Glutamatergic neuron (in vitro differentiated cells): ENCODE measurements around the gene CDC42BPG. TPM values are rescaled to one million over a fixed set of nuclear protein-coding genes. Genes with fewer than 3 reads are reported as not detected.

Experiments used
- DNase-seq: peaks from one replicate; pipeline ENCODE4 v3.0.0; 2022
- H3K27ac Mint-ChIP-seq: one replicate; pipeline ENCODE4 v1.8.0; 2020; ENCODE audit warnings: mild to moderate bottlenecking, mixed read lengths, inconsistent platforms; ENCODE audit not compliant: unreplicated experiment
- H3K27me3 Mint-ChIP-seq: one replicate; pipeline ENCODE4 v1.8.0; 2020; ENCODE audit warnings: mild to moderate bottlenecking, moderate library complexity, mixed read lengths, inconsistent platforms; ENCODE audit not compliant: unreplicated experiment
- H3K36me3 Mint-ChIP-seq: one replicate; pipeline ENCODE4 v1.8.0; 2020; ENCODE audit warnings: mild to moderate bottlenecking, mixed read lengths, inconsistent platforms; ENCODE audit not compliant: unreplicated experiment
- H3K4me1 Mint-ChIP-seq: one replicate; pipeline ENCODE4 v1.8.0; 2020; ENCODE audit warnings: mild to moderate bottlenecking, low read depth, mixed read lengths, inconsistent platforms; ENCODE audit not compliant: unreplicated experiment
- H3K4me3 Mint-ChIP-seq: one replicate; pipeline ENCODE4 v1.8.0; 2020; ENCODE audit warnings: mild to moderate bottlenecking, mixed read lengths, inconsistent platforms; ENCODE audit not compliant: unreplicated experiment
- H3K9me3 Mint-ChIP-seq: one replicate; pipeline ENCODE4 v1.8.0; 2020; ENCODE audit warnings: mild to moderate bottlenecking, moderate library complexity, mixed read lengths, inconsistent platforms; ENCODE audit not compliant: unreplicated experiment
- total RNA-seq: library from RNA; stranded (reverse); fragmentation: NEBNext Ultra II Directional; extraction: Animal tissue kit (Norgen Biotek cat#: 25700); gene quantifications from one replicate; pipeline ENCODE4 v1.2.1, GENCODE V29; 2021; ENCODE audit not compliant: unreplicated experiment
- TF ChIP-seq, protein P1 (sequence below): fragments of 200-600 bp; sonication (generic); IDR thresholded peaks from one replicate; pipeline ENCODE4 v1.5.0; 2021; ENCODE audit not compliant: partially characterized antibody, unreplicated experiment

CDC42BPG gene
- total RNA-seq, 1 donor from 2014 or later, result 2.3 TPM

DNA sequence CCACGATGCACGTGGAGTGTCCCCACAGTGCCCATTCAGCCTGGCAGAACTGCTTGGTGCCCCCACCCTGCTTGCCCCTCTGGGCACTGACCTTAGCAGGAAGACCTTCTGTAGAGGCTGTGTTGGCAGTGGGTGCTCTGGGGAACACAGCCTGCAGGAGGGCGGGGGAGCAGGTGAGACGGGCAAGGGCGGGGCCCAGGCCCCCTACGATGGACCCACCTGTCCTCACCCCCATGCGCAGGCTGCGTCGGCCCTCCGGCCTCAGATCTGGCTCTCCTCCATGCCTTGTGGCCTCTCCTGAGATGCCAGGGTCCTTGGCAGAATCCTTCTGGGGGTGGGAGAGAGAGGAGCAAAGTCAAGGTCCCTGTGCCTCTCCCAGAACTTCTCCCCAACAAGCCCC lies 10.9 kb downstream of the CDC42BPG start:
- Mint-ChIP-seq H3K4me1 (peaks cover 6% of the 10 kb centered on the region), H3K27ac (no peak overlapping the region), H3K36me3 (no peaks in the 10 kb centered on the region), H3K9me3 (peaks cover 3% of the 10 kb centered on the region), H3K27me3 (peaks cover 4% of the 10 kb centered on the region), H3K4me3 (no peak overlapping the region)
- no peak for DNase-seq
- TF ChIP-seq, protein P1, sequence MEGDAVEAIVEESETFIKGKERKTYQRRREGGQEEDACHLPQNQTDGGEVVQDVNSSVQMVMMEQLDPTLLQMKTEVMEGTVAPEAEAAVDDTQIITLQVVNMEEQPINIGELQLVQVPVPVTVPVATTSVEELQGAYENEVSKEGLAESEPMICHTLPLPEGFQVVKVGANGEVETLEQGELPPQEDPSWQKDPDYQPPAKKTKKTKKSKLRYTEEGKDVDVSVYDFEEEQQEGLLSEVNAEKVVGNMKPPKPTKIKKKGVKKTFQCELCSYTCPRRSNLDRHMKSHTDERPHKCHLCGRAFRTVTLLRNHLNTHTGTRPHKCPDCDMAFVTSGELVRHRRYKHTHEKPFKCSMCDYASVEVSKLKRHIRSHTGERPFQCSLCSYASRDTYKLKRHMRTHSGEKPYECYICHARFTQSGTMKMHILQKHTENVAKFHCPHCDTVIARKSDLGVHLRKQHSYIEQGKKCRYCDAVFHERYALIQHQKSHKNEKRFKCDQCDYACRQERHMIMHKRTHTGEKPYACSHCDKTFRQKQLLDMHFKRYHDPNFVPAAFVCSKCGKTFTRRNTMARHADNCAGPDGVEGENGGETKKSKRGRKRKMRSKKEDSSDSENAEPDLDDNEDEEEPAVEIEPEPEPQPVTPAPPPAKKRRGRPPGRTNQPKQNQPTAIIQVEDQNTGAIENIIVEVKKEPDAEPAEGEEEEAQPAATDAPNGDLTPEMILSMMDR, result no peak

DNA sequence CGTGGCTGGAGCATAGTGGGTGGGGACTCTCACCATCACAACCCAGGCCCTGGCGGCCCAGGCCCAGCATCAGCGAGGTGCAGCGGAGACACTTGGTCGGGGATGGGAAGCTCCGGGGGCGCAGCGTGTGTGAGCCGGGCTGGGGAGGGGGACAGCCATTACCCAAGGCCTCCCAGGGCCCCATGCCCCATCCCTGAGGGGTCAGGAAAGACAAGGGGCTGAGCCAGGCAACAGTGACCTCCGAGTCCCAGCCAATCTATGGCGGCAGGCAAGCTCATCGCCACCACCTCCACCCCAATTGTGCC lies 11.3 kb downstream of the CDC42BPG start:
- Mint-ChIP-seq H3K4me3 (no peak overlapping the region), H3K27me3 (peaks cover 4% of the 10 kb centered on the region), H3K4me1 (peaks cover 6% of the 10 kb centered on the region), H3K9me3 (peaks cover 3% of the 10 kb centered on the region), H3K36me3 (no peaks in the 10 kb centered on the region), H3K27ac (no peak overlapping the region)
- TF ChIP-seq, protein P1, result no peak
- DNase-seq, result no peak

DNA sequence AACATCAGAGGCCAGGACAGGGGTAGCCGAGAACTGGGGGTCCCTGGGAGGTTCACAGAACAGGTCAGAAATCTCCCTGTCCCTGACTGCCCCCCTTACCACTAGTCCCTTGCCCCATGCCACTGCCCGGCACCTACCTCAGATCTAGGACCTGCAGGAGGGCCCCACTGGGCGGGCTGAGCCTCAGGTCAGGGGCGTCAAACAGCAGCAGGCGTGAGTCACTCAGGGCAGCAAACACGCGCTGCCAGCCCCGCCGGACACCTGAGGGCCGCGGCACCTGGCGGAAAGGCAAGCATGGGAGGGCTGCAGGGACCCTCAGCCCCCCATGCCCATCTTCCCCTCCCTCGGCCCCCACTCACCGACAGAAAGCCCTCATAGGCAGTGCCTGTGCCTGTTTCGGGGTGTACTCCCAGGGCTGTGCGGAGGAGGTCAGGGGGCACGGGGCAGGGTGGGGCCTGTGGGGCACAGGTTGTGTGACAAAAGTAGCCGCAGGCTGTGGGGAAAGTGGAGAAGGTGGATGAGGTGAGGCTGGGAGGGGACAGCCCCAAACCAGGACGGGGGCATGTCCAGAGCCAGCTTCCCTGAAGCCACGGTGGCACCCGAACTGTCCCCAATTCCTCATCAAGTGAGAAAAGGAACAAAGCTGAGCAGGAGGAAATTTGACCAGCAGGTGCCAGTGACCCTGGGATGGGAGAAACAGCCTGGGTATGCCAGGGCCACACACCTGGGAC lies 11.8 kb downstream of the CDC42BPG start:
- H3K9me3 Mint-ChIP-seq, result peaks cover 5% of the 10 kb centered on the region
- peaks cover 6% of the 10 kb centered on the region for H3K4me1 Mint-ChIP-seq
- H3K36me3 Mint-ChIP-seq, result no peaks in the 10 kb centered on the region
- H3K27me3 Mint-ChIP-seq, result peaks cover 4% of the 10 kb centered on the region
- TF ChIP-seq, protein P1, result no peak
- H3K27ac Mint-ChIP-seq, result no peak overlapping the region
- no peak for DNase-seq
- H3K4me3 Mint-ChIP-seq, result no peak overlapping the region

DNA sequence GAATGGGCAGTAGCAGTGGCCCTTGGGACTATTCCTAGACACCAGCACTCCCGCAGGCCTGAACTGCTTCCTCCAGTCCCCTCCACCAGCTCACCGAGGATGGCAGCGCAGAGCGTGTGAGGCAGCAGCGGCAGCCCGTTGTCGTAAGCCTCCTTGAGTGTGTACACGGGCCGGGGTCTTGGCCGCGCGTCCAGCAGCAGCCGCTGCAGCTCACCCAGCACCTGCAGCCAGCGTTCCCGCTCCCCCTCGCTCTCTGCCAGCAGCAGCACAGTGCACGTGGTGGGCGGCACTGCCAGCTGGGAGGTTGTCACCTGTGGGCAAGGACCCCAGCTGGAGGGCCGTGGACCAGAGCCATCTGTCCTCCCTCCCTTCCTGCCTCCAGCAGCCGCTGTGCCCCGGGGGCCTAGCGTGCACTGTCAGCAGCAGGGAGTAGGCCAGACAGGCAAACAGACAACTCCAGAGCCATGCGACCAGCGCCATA lies 13.0 kb downstream of the CDC42BPG start:
- Mint-ChIP-seq H3K9me3 (peaks cover 5% of the 10 kb centered on the region), H3K36me3 (no peaks in the 10 kb centered on the region), H3K4me1 (peaks cover 6% of the 10 kb centered on the region), H3K27ac (peak overlapping the region; percentile 24), H3K27me3 (peaks cover 4% of the 10 kb centered on the region), H3K4me3 (peak overlapping the region; percentile 75)
- TF ChIP-seq, protein P1, result no peak
- peak; percentile 56 for DNase-seq

DNA sequence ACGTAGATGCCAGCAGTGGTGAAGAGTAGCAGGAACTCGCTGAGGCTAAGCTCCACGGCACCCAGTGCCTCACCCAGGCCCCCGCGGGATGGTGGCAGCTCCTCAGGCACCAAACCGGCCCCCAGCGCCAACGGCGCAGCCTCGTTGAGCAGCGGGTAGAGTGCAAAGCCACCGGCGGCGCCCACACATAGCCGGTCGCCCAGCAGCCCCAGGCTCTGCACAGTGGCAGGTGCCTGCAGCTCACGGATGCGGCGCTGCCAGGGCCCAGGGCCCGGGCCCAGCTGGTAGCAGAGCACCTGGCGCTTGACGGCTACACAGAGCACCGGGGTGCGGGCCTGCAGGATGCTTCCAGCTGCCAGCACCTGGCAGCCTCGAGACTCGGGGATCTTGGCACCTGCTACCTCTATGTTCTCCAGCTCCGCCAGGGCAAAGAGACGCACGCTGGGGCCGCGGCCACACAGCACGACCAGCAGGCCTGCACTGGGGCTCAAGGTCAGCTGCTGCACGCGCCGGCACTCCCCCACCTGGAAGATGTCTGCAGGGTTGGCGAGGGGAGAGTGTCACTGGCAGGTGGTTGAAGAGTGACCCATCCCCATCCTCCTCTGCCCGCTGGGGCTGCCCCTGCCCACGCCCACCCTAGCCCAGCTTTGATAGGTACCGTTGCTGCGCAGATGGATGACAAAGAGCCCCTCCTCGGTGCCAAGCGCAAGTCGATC lies 14.8 kb downstream of the CDC42BPG start:
- Mint-ChIP-seq H3K27me3 (peaks cover 4% of the 10 kb centered on the region), H3K27ac (no peak overlapping the region), H3K36me3 (no peaks in the 10 kb centered on the region), H3K9me3 (peaks cover 5% of the 10 kb centered on the region), H3K4me1 (peaks cover 6% of the 10 kb centered on the region), H3K4me3 (no peak overlapping the region)
- TF ChIP-seq, protein P1, result no peak
- DNase-seq, result no peak
